ENCODE data around the gene ATG12. TPM values are rescaled to one million over a fixed set of nuclear protein-coding genes. Genes with fewer than 3 reads are reported as not detected.

Gene ATG12
- polyA plus RNA-seq, 2 of the 4 experiments (the other 2 are of a cell fraction), result 43.3 to 126 TPM

DNA sequence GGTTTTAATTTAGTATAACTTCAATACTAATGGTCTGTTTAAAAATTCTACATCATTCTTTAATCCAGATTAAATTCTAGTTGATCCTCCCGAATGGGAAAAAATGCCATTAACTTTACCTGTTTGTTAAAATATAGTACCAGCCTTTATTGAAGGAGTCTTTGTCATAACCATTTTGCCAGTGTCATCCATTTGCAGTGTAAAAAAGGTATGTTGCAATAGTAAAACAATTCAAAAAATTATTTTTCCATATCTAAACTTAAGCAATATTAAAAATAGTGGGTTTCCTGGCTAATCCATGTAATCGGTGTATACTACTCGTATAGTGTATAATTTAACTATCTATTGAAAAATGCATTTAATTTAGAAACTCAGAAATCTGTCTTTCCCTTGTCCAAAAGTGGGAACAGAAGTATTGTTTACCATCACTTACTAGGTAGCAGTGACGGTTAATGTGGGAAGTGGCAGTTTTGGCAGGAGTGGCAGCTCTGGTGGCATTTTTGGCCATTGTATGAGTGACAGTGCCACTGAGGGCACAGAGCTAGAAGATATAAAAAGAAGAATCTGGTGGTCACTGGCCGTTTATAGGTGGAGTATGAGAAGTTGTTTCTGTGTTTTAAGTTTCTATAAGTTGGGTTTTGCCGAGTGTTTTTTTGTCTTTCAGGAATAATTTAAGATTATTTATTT is 2.2 kb upstream of the ATG12 start:
- CTCF ChIA-PET, result interaction anchor here (0.9 to 1.9 kb wide), 4 partner anchors 20 to 225 kb away, joined by 3 to 5 read pairs (median 4); no protein-coding TSS in a partner anchor
- WGBS (ENCODE audit: missing lambda C conversion rate), result 81% methylated on average over 6 of the region's 6 CpGs
- FAIRE-seq (no peak), ATAC-seq (no peak), DNase-seq (ENCODE audit: low read depth in 1 of 2, low spot score in 1 of 2) (no peak)
- Histone ChIP-seq H3K27ac (no peak overlapping the region), H3K4me2 (peak overlapping the region; percentile 86), H3K4me1 (peaks cover 36% of the 10 kb centered on the region; the same call in 2 of the 3 replicates), H3K9me3 (no peaks in the 10 kb centered on the region), H3K4me3 (no peak overlapping the region; the same call in 2 of the 3 replicates)
- no peak for TF ChIP-seq ZSCAN20 (CRISPR knock-in tag; IDR thresholded peaks at IDR 0.05)
- no peak for TF ChIP-seq HMGXB4 (CRISPR knock-in tag; IDR thresholded peaks at IDR 0.05; ENCODE audit: borderline replicate concordance)
- no peak for TF ChIP-seq ZC3H11A (IDR thresholded peaks at IDR 0.05)
- no peak for TF ChIP-seq KDM1A (IDR thresholded peaks at IDR 0.05; ENCODE audit: low read depth)
- TF ChIP-seq E2F6 (IDR thresholded peaks at IDR 0.05; ENCODE audit: borderline replicate concordance, low read depth), result no peak
- TF ChIP-seq FOSL2 (IDR thresholded peaks at IDR 0.05), result no peak
- TF ChIP-seq FOSL2 (CRISPR knock-in tag; IDR thresholded peaks at IDR 0.05), result no peak
- TF ChIP-seq JUNB (IDR thresholded peaks at IDR 0.05), result no peak
- TF ChIP-seq TFCP2L1 (CRISPR knock-in tag; IDR thresholded peaks at IDR 0.05), result no peak
- TF ChIP-seq BHLHE40 (IDR thresholded peaks at IDR 0.05; ENCODE audit: low read depth, low read length), result no peak
- no peak for TF ChIP-seq ZNF302 (CRISPR knock-in tag; IDR thresholded peaks at IDR 0.05)
- POLR2A ChIA-PET, result no interaction called here

GRCh38 chr5:115842952-115843351 is 1.6 kb upstream of the ATG12 start:
- CTCF ChIA-PET, result interaction anchor here (0.9 to 1.9 kb wide), 4 partner anchors 21 to 226 kb away, joined by 3 to 5 read pairs (median 4); no protein-coding TSS in a partner anchor
- TF ChIP-seq HMGXB4 (CRISPR knock-in tag; IDR thresholded peaks at IDR 0.05; ENCODE audit: borderline replicate concordance), result no peak
- no peak for TF ChIP-seq FOXS1 (CRISPR knock-in tag; IDR thresholded peaks at IDR 0.05)
- TF ChIP-seq USF2 (IDR thresholded peaks at IDR 0.05), result no peak
- FAIRE-seq (no peak), ATAC-seq (no peak), DNase-seq (ENCODE audit: low read depth in 1 of 2, low spot score in 1 of 2) (no peak)
- WGBS (ENCODE audit: missing lambda C conversion rate), result 38% methylated on average over 3 of the region's 3 CpGs
- no peaks in the 10 kb centered on the region for H3K9me3 ChIP-seq
- H3K27ac ChIP-seq, result peak overlapping the region in 1 of 2 experiments; percentile 95; a peak in 3 of 6 replicates
- H3K4me1 ChIP-seq, result peaks cover 38% of the 10 kb centered on the region; the same call in 2 of the 3 replicates
- H3K4me3 ChIP-seq, result peak overlapping the region; percentile 90
- peak overlapping the region; percentile 86 for H3K4me2 ChIP-seq
- POLR2A ChIA-PET, result no interaction called here

DNA sequence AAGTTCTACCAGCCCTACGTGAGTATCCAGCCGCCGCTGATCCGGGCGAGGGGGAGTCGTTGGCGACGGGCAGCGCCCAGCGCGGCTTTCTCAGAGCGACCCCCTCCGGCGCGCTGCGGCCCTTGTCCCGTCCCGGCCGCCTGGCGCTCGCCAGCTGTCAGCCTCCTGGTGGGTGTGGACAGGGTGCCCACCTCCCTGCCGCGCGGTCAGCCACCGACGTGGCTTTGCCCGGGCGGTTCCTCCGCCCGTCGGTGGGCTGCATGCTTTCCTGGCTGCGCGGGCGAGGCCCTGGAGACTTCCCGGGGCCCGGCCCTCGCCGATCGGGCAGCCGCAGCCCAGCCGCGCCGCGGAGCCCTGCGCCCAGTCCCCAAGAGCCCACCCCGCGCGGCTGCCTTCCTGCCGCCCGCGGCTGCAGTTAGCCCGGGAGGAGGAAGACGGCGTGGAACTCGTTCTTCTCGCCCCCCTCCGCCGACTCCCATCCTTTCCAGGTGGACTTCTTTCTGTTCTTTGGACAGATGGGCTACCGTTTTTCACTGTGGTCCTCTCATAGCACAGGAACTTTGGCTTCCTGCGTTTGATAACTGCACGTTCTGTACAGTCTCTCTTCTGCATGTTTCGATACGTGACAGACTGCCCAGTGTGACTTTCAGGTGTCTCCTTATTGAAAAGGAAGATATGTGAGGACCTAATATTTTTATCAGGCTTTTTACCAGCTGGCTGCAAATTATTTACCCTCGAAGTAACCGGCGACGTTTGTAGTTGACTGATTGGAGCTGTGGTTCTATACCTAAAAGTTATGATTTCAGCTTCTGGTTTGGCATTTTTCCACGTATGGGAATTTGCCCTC is 947 bp upstream of the ATG12 start:
- ATAC-seq (peak; percentile 84 to 89), DNase-seq (ENCODE audit: low read depth in 1 of 2, low spot score in 1 of 2) (peak; percentile 53 to 79), FAIRE-seq (no peak)
- Histone ChIP-seq H3K4me3 (peak overlapping the region; percentile 90), H3K27ac (peak overlapping the region; percentile 94 to 95), H3K4me2 (peak overlapping the region; percentile 86), H3K4me1 (peaks cover 36% of the 10 kb centered on the region; the same call in 2 of the 3 replicates), H3K9me3 (no peaks in the 10 kb centered on the region)
- POLR2A ChIA-PET, result interaction anchor here (0.9 kb wide), 1 partner anchor 52 kb away, joined by 3 read pairs; no protein-coding TSS in a partner anchor
- WGBS (ENCODE audit: missing lambda C conversion rate), result 1% methylated on average over 34 of the region's 68 CpGs
- CTCF ChIA-PET, result interaction anchor here (1.0 to 1.9 kb wide), 4 partner anchors 22 to 239 kb away, joined by 3 to 5 read pairs (median 4); no protein-coding TSS in a partner anchor
- TF ChIP-seq ZNF302 (CRISPR knock-in tag; IDR thresholded peaks at IDR 0.05) (no peak), MAFK (IDR thresholded peaks at IDR 0.05; ENCODE audit: partially characterized antibody) (no peak), USF2 (IDR thresholded peaks at IDR 0.05) (no peak), HOXA7 (CRISPR knock-in tag; IDR thresholded peaks at IDR 0.05) (no peak), HEYL (CRISPR knock-in tag; IDR thresholded peaks at IDR 0.05) (no peak), RAD21 (conservative IDR thresholded peaks at IDR 0.05 in 1 of 2, IDR thresholded peaks at IDR 0.05 in 1 of 2) (0 out of 5 replicates have a peak, but pooled peaks of 1 of the 2 experiments have one; percentile 8), CEBPB (IDR thresholded peaks at IDR 0.05) (no peak), NPAS2 (CRISPR knock-in tag; IDR thresholded peaks at IDR 0.05; ENCODE audit: borderline replicate concordance) (no peak), NFE2L2 (conservative IDR thresholded peaks at IDR 0.05; ENCODE audit: low read length) (no peak), PBX3 (IDR thresholded peaks at IDR 0.05) (peak; percentile 48; the same call in 1 of the 2 replicates), TFCP2L1 (CRISPR knock-in tag; IDR thresholded peaks at IDR 0.05) (no peak), BHLHE40 (IDR thresholded peaks at IDR 0.05; ENCODE audit: low read depth, low read length) (no peak), EHMT2 (IDR thresholded peaks at IDR 0.05; ENCODE audit: low read depth) (no peak), SMC3 (IDR thresholded peaks at IDR 0.05) (no peak; the same call in 2 of the 3 replicates)
